ENCODE data around the gene CBLC. TPM values are rescaled to one million over a fixed set of nuclear protein-coding genes. Genes with fewer than 3 reads are reported as not detected.

Gene CBLC
- total and polyA plus RNA-seq, 2 donors, result 4.7 to 6.1 TPM

DNA sequence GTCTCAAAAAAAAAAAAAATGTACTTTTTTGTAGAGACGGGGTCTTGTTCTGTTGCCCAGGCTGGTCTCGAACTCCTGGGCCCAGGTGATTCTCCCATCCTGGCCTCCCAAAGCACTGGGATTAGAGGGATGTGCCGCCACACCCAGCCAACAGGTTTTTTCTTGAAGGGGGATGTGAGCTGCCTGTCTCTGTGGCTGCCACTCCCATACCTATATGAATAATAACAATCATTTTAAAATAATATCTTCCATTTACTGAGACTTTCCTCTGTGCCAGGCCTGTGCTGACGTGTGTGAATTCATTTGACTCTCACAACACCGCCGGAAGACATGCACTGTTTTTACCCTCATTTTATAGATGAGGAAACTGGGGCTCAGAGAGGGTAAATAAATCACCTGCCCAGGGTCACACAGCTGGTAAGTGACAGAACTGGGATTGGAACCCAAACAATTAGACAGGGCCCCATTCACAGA lies 36.4 kb upstream of the CBLC start:
- no peak overlapping the region for H3K4me3 ChIP-seq (ENCODE audit: low read depth, low read length)
- no peaks in the 10 kb centered on the region for H3K4me1 ChIP-seq (ENCODE audit: insufficient read depth)
- no peak for DNase-seq (ENCODE audit: extremely low spot score)
- no peaks in the 10 kb centered on the region for H3K36me3 ChIP-seq (ENCODE audit: insufficient read depth)
- H3K27ac ChIP-seq (ENCODE audit: low read depth), result peak overlapping the region; percentile 90
- 41% methylated on average over 6 of the region's 6 CpGs for WGBS

DNA sequence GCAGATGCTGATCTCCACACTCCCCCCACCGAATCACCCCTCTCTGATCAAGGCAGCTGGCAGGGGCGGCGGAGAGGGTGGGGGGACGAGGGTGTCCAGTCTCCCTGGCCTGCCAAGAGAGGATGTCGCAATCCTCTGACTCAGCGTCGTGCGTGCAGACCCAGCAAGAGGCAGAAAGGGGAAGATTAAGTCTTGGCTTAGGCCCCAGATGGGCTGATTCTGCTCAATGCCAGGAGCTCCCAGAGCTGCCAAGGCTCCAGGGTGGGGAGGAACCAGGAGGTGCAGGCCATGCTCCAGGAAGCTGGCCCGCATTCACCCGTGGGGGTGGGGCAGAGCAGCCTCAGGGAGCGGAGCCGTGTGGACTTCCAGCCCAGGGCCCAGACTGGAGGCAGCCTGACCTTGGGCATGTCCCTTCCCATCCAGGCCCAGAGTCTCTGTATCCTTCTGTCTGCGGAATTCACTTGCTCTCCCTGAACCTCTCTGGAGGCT lies 35.8 kb upstream of the CBLC start:
- DNase-seq (ENCODE audit: extremely low spot score), result peak; percentile 85
- Histone ChIP-seq H3K36me3 (ENCODE audit: insufficient read depth) (no peaks in the 10 kb centered on the region), H3K27ac (ENCODE audit: low read depth) (peak overlapping the region; percentile 90), H3K4me1 (ENCODE audit: insufficient read depth) (no peaks in the 10 kb centered on the region), H3K4me3 (ENCODE audit: low read depth, low read length) (no peak overlapping the region)
- 2% methylated on average over 13 of the region's 13 CpGs for WGBS

DNA sequence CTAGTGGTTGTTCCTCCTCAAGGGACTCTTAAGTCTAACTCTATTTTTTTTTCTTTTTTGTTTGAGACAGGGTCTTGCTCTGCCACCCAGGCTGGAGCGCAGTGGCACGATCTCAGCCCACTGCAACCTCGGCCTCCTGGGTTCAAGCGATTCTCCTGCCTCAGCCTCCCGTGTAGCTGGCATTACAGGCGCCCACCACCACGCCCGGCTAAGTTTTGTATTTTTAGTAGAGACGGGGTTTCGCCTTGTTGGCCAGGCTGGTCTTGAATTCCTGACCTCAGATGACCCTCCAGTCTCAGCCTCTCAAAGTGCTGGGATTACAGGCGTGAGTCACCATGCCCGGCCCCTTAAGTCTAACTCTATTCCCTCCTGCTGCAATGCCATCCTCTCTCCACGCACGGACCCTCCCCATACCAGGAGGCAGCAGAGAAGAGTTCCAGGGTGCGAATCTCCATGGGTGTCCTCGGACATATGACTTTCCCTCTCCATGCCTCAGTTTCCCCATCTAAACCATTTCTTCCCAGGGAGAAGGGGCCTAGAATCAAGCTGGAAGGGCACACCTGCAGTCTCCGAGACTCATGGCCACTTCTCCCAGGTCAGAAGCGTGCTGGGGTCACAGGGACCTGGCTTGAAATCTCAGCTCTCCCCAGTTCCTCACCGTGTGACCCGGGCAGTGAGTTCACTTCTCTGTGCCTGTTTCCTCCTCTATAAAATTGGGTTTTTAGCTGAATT lies 35.2 kb upstream of the CBLC start:
- H3K36me3 ChIP-seq (ENCODE audit: insufficient read depth), result no peaks in the 10 kb centered on the region
- no peaks in the 10 kb centered on the region for H3K4me1 ChIP-seq (ENCODE audit: insufficient read depth)
- 56% methylated on average over 20 of the region's 20 CpGs for WGBS
- DNase-seq (ENCODE audit: extremely low spot score), result no peak
- no peak overlapping the region for H3K4me3 ChIP-seq (ENCODE audit: low read depth, low read length)
- H3K27ac ChIP-seq (ENCODE audit: low read depth), result peak overlapping the region; percentile 84

DNA sequence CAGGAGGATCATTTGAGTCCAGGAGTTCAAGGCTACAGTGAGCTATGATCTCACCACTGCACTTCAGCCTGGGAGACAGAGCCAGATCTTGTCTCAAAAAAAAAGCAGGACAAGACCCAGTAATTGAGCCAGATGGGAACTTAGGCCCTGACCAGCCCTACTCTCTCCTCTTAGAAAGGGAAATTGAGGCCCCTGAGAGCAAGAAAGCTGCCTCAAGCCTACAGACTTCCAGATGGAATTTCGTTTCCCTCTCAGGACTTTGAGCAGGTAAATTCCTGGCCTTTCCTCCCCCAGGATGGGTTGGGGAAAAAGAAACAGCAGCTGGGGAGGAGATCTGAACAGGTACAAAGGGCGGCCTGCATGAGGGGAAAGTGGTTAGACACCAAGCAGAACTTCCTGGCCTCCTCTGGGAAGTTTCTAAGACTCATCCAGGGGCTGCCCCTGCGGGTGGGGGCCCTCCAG lies 32.8 kb upstream of the CBLC start:
- Histone ChIP-seq H3K27ac (ENCODE audit: low read depth) (no peak overlapping the region), H3K4me3 (ENCODE audit: low read depth, low read length) (no peak overlapping the region), H3K36me3 (ENCODE audit: insufficient read depth) (no peaks in the 10 kb centered on the region), H3K4me1 (ENCODE audit: insufficient read depth) (no peaks in the 10 kb centered on the region)
- DNase-seq (ENCODE audit: extremely low spot score), result no peak
- 67% methylated on average over 3 of the region's 3 CpGs for WGBS

DNA sequence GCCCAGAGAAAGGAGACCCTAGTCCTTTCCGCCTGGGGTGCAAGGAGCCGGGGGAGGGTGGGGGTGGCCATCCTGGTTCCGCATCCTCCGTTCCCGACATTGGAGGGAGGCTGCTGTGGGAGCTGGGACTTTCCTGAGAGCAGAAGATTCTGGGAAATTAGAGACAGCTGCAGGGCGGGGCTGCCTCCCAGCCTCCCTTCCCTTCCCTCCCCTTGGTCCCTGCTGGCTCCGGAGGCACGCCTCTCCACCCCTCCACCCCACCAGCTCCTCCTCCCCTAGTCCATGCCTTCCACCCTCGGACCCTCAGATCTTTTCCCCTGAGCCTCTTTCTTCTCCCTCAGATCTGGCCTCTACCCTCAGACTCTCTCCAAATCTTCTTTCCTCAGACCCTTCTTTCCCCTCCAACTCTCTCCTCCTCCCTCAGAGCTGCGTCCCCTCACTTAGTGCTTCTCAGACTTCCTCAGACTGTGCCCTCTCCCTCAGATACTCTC lies 32.3 kb upstream of the CBLC start:
- Histone ChIP-seq H3K4me3 (ENCODE audit: low read depth, low read length) (no peak overlapping the region), H3K36me3 (ENCODE audit: insufficient read depth) (no peaks in the 10 kb centered on the region), H3K4me1 (ENCODE audit: insufficient read depth) (no peaks in the 10 kb centered on the region), H3K27ac (ENCODE audit: low read depth) (peak overlapping the region; percentile 33)
- DNase-seq (ENCODE audit: extremely low spot score), result no peak
- 26% methylated on average over 10 of the region's 10 CpGs for WGBS

DNA sequence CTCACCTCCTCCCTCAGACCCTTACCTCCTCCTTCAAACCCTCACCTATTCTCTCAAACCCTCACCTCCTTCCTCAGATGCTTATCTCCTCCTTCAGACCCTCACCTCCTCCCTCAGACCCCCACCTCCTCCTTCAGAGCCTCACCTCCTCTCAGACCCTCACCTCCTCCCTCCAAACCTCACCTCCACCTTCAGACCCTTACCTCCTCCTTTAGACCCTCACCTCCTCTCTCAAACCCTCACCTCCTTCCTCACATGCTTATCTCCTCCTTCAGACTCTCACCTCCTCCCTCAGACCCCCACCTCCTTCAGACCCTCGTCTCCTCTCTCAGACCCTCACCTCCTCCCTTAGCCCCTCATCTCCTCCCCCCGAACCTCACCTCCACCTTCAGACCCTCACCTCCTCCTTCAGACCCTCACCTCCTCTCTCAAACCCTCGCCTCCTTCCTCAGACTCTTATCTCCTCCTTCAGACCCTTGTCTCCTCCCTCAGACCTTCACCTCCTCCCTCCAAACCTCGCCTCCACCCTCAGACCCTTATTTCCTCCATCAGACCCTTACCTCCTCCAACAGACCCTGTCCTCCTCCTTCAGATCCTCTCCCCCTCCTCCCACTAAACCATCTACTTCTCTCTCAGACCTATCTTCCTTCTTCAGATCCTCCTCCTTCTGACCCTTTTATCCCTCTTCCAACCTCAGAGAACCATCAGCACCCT lies 31.6 kb upstream of the CBLC start:
- no peaks in the 10 kb centered on the region for H3K4me1 ChIP-seq (ENCODE audit: insufficient read depth)
- DNase-seq (ENCODE audit: extremely low spot score), result no peak
- H3K27ac ChIP-seq (ENCODE audit: low read depth), result peak overlapping the region; percentile 33
- no peaks in the 10 kb centered on the region for H3K36me3 ChIP-seq (ENCODE audit: insufficient read depth)
- 77% methylated on average over 4 of the region's 4 CpGs for WGBS
- no peak overlapping the region for H3K4me3 ChIP-seq (ENCODE audit: low read depth, low read length)

DNA sequence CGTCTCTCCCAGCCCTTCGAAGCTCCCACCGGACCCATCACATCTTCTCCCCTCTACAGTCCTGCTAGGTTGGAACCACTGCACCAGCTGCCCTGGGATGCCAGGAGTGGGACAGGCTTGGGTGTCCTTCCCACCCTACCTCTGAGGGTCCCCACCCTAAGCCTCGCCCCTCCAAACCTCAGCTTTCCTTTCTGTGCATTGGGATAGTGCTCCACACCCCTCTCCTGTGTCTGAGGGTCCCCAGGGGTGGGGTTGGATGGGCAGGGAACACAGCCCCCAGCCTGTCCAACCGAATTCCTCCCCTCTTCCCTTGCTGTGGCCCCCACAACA lies 31.1 kb upstream of the CBLC start:
- 73% methylated on average over 5 of the region's 5 CpGs for WGBS
- no peaks in the 10 kb centered on the region for H3K4me1 ChIP-seq (ENCODE audit: insufficient read depth)
- no peaks in the 10 kb centered on the region for H3K36me3 ChIP-seq (ENCODE audit: insufficient read depth)
- DNase-seq (ENCODE audit: extremely low spot score), result no peak
- H3K4me3 ChIP-seq (ENCODE audit: low read depth, low read length), result no peak overlapping the region
- H3K27ac ChIP-seq (ENCODE audit: low read depth), result peak overlapping the region; percentile 77

DNA sequence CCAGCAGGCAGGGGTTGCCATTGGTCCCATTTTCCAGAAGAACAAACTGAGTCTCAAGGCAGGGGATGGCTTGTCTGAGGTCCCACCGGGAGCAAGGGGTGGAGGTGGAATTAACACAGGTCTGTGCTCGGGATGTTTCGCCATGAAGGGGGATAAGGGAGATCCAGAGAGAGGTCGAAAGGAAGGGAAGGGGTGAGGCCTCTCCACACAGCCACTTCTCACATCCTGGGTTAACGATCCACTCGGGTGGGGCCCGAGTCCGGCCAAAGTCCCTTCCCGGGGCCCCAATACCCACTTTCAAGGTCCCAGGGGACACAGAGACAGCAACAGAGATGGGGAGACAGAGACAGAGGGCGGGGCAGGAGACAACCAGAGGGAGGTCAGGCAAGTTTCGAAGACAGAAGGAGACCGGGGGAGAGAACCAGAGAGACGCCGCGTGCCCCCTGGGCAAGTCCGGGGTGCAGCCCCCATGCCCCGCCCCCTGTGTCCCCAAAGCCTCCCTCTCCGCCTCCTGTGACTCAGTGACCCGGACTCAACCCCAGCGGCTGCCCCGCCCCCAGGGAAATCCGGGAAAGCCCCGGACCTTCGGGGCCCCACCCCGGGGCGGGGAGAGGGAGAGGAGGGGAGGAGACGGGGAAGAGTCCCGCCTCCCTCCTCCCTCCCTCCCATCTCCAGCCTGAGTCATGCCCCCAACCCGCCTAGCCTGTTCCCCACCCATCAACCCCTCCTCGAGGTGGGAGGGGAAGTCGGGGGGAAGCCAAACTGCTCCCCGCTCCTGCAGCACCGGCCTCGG lies 30.5 kb upstream of the CBLC start:
- Histone ChIP-seq H3K27ac (ENCODE audit: low read depth) (peak overlapping the region; percentile 77), H3K4me3 (ENCODE audit: low read depth, low read length) (peak overlapping the region; percentile 89), H3K4me1 (ENCODE audit: insufficient read depth) (no peaks in the 10 kb centered on the region), H3K36me3 (ENCODE audit: insufficient read depth) (no peaks in the 10 kb centered on the region)
- WGBS, result 7% methylated on average over 34 of the region's 34 CpGs
- peak; percentile 87 for DNase-seq (ENCODE audit: extremely low spot score)

DNA sequence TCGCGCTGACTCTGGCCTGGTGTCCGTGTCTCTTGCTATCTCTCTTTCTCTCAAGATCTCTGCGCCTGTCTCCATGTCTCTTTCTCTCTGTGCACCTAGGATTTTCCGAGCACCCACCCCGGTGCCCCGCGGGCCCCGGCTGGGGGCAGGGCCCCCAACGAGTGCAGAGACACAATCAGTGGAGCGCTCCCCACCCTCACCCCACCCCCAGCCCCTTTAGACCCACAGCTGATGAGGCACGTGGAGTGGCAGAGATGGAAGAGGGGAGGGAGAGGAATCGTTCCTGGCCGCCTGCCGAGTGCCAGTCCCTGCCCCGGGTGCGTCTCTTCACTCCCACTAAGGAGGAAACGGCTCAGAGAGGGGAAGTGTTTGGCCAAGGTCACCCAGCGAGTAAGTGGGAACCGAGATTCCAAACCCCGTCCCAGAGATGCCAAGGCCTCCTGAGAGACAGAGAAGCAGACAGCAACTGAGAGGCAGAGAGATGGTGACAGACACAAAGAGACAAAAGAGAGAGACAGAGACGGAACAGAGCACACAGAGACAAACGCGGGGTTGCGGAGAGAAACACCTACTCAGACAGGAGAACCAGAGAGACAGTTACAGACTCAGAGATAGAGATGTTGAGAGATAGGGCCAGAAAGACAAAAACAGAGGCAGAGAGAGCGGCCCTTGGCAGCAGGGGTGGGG lies 29.8 kb upstream of the CBLC start:
- Histone ChIP-seq H3K4me1 (ENCODE audit: insufficient read depth) (no peaks in the 10 kb centered on the region), H3K27ac (ENCODE audit: low read depth) (peak overlapping the region; percentile 73), H3K36me3 (ENCODE audit: insufficient read depth) (no peaks in the 10 kb centered on the region), H3K4me3 (ENCODE audit: low read depth, low read length) (peak overlapping the region; percentile 89)
- no peak for DNase-seq (ENCODE audit: extremely low spot score)
- 1% methylated on average over 26 of the region's 26 CpGs for WGBS

DNA sequence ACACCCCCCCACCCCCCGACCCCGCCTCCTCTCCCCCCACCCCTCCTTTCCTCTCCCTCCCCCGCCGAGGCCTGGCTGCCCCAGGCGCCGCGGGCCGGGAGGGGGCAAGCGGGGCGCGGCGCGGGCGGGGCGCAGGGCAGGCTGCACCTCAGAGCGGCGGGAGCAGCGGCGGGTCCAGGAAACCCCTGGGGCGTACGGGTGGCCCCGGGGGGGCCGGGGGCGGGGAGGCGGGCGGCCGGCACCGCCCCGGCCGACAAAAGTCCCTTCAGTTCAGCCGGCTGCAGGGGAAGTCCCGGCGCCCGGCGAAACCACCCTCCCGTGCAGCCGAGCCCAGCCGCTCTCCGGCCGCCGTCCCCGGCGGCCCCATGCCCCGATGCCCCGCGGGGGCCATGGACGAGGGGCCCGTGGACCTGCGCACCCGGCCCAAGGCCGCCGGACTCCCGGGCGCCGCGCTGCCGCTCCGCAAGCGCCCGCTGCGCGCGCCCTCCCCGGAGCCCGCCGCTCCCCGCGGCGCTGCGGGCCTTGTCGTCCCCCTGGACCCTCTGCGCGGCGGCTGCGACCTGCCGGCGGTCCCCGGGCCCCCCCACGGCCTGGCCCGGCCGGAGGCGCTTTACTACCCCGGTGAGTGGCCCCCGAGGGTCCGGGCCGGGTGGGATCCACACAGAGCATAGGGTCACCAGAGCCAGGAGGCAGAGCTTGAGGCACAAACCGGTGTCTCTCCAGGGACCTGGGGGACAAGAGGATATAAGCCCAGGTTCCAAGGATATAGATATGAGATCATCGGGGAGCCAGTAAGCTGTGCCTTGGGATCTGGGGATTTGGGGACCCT lies 29.1 kb upstream of the CBLC start, which contains the start of gene BCL3:
Gene BCL3, plus strand, starts transcription at position 283 of the 829 bp plus-strand sequence. Its CDS starts 83 bp downstream, at position 366.
- DNase-seq (ENCODE audit: extremely low spot score), result no peak
- under 1% methylated on average over 84 of the region's 88 CpGs for WGBS
- H3K4me3 ChIP-seq (ENCODE audit: low read depth, low read length), result peak within 1 kb of the TSS; percentile 89
- H3K27ac ChIP-seq (ENCODE audit: low read depth), result peak within 1 kb of the TSS; percentile 90
- no peaks in the 10 kb centered on the region for H3K4me1 ChIP-seq (ENCODE audit: insufficient read depth)
- no peaks in the 10 kb centered on the region for H3K36me3 ChIP-seq (ENCODE audit: insufficient read depth)

DNA sequence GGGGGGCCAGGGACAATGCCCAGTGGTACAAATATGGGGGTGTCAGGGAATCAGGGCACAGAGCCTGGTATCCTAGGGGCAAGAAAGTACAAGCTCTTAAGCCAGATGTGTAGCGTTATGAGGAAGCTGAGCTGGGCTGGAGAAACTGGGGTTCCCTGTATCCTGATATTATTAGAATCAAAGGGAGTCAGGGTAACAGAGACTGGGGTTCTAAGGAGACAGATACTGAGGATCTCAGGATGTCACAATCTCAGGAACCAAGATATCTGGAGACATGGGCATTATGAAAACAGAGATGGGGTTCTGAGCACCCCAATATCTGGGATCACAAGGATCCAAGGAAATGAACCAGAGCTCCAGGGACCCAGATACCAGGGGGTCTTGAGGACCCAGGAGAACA lies 28.4 kb upstream of the CBLC start:
- no peak for DNase-seq (ENCODE audit: extremely low spot score)
- 20% methylated on average over 1 of the region's 1 CpG for WGBS
- Histone ChIP-seq H3K36me3 (ENCODE audit: insufficient read depth) (no peaks in the 10 kb centered on the region), H3K27ac (ENCODE audit: low read depth) (peak overlapping the region; percentile 90), H3K4me1 (ENCODE audit: insufficient read depth) (no peaks in the 10 kb centered on the region), H3K4me3 (ENCODE audit: low read depth, low read length) (peak overlapping the region; percentile 89)

DNA sequence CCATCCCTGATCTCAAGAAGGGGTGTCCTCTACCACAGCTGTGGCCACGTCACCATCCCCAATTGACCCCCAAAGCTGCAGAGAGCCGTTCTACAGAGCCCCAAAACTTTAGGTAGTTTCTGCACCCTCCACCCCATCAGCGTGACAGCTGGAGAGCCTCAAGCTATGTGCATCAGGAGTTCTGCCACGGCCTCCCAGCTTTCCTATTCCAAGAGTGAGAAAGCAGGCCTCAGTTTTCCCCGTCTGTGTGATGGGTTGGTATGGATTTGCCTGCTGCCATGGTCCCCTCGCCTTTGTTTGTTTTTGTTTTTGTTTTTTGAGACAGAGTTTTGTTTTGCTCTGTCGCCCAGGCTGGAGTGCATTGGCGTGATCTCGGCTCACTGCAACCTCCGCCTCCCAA lies 27.7 kb upstream of the CBLC start:
- H3K27ac ChIP-seq (ENCODE audit: low read depth), result no peak overlapping the region
- 75% methylated on average over 10 of the region's 10 CpGs for WGBS
- peak overlapping the region; percentile 89 for H3K4me3 ChIP-seq (ENCODE audit: low read depth, low read length)
- H3K36me3 ChIP-seq (ENCODE audit: insufficient read depth), result no peaks in the 10 kb centered on the region
- no peak for DNase-seq (ENCODE audit: extremely low spot score)
- no peaks in the 10 kb centered on the region for H3K4me1 ChIP-seq (ENCODE audit: insufficient read depth)
